Neural cell (in vitro differentiated cells): ENCODE results near the gene ZDHHC16. TPM values are rescaled to one million over a fixed set of nuclear protein-coding genes. Genes with fewer than 3 reads are reported as not detected.

Source experiments
- H2AFZ ChIP-seq: fragments of 200-600, 300-800 bp; sonication (generic), shearing (Covaris generic); 2 replicates; pipeline ENCODE4 v1.6.0; 2014; ENCODE audit warnings: low read depth, mild to moderate bottlenecking, antibody characterized with exemption, low read length, moderate library complexity
- H3F3A ChIP-seq: fragments of 200-600 bp; shearing (Covaris generic); 2 replicates; pipeline ENCODE4 v1.6.1; 2016; ENCODE audit warnings: mild to moderate bottlenecking, moderate library complexity, mixed read lengths, antibody characterized with exemption, low read length; ENCODE audit not compliant: insufficient read depth, poor library complexity, severe bottlenecking
- H3K27ac ChIP-seq: fragments of 200-600, 300-800 bp; sonication (generic), shearing (Covaris generic); 2 replicates; pipeline ENCODE4 v1.5.1; 2014; ENCODE audit warnings: mild to moderate bottlenecking, low read length, moderate library complexity
- H3K27me3 ChIP-seq: fragments of 300-800, 200-600 bp; sonication (generic), shearing (Covaris generic); 2 replicates; pipeline ENCODE4 v1.6.0; 2014; ENCODE audit warnings: mild to moderate bottlenecking, low read depth, low read length, moderate library complexity; ENCODE audit not compliant: insufficient read depth
- H3K36me3 ChIP-seq: fragments of 300-800, 200-600 bp; sonication (generic), shearing (Covaris generic); 2 replicates; pipeline ENCODE4 v1.5.1; 2014; ENCODE audit warnings: mild to moderate bottlenecking, antibody characterized with exemption, low read length, moderate library complexity; ENCODE audit not compliant: insufficient read depth
- H3K4me2 ChIP-seq: fragments of 300-800, 200-600 bp; sonication (generic), shearing (Covaris generic); 2 replicates; pipeline ENCODE4 v1.6.0; 2014; ENCODE audit warnings: mild to moderate bottlenecking, low read length
- H3K4me3 ChIP-seq: fragments of 300-800, 200-600 bp; sonication (generic), shearing (Covaris generic); 2 replicates; pipeline ENCODE4 v1.5.1; 2014; ENCODE audit warnings: mild to moderate bottlenecking, low read length, moderate library complexity
- H3K79me2 ChIP-seq: fragments of 200-600 bp; shearing (Covaris generic); replicated peaks from 2 replicates; pipeline ENCODE4 v1.6.0; 2014; ENCODE audit warnings: mild to moderate bottlenecking, low read length, moderate library complexity; ENCODE audit not compliant: insufficient read depth
- H3K9ac ChIP-seq: fragments of 300-800, 200-600 bp; sonication (generic), shearing (Covaris generic); 2 replicates; pipeline ENCODE4 v1.6.1; 2016; ENCODE audit warnings: mild to moderate bottlenecking, low read length, mixed read lengths
- H3K9me2 ChIP-seq: fragments of 200-600 bp; shearing (Covaris generic); 2 replicates; pipeline ENCODE4 v1.6.1; 2016; ENCODE audit warnings: mild to moderate bottlenecking, low read length, mixed read lengths; ENCODE audit not compliant: insufficient read depth
- H3K9me3 ChIP-seq: fragments of 200-600, 300-800 bp; sonication (generic), shearing (Covaris generic); 2 replicates; pipeline ENCODE4 v1.6.1; 2016; ENCODE audit warnings: mild to moderate bottlenecking, mixed run types, low read length, moderate library complexity, mixed read lengths
- H4K20me1 ChIP-seq: fragments of 200-600 bp; shearing (Covaris generic); 2 replicates; pipeline ENCODE4 v1.6.1; 2016; ENCODE audit warnings: mild to moderate bottlenecking, mixed run types; ENCODE audit not compliant: insufficient read depth
- CTCF ChIP-seq: fragments of 450-650 bp; IDR thresholded peaks from 2 replicates; pipeline ENCODE4 v1.5.1; 2014; ENCODE audit warnings: antibody characterized with exemption, mild to moderate bottlenecking, moderate library complexity; ENCODE audit not compliant: poor library complexity, severe bottlenecking
- EP300 ChIP-seq: fragments of 450-650 bp; conservative IDR thresholded peaks from 2 replicates; pipeline ENCODE4 v1.6.1; 2014; ENCODE audit warnings: antibody characterized with exemption, mild to moderate bottlenecking, moderate library complexity; ENCODE audit not compliant: poor library complexity, severe bottlenecking
- EZH2 ChIP-seq: fragments of 200-600, 300-800 bp; shearing (Covaris generic), sonication (generic); IDR thresholded peaks from 2 replicates; pipeline ENCODE4 v1.6.1; 2014; ENCODE audit warnings: antibody characterized with exemption, low read length, borderline replicate concordance, mild to moderate bottlenecking; ENCODE audit not compliant: insufficient read depth, poor library complexity, severe bottlenecking
- MXI1 ChIP-seq: fragments of 450-650 bp; conservative IDR thresholded peaks from 2 replicates; pipeline ENCODE4 v1.6.1; 2014; ENCODE audit warnings: antibody characterized with exemption, mild to moderate bottlenecking; ENCODE audit not compliant: poor library complexity, severe bottlenecking
- POLR2AphosphoS5 ChIP-seq: IDR thresholded peaks from 2 replicates; pipeline ENCODE4 v1.6.1; 2012
- RAD21 ChIP-seq: fragments of 450-650 bp; conservative IDR thresholded peaks from 2 replicates; pipeline ENCODE4 v1.6.1; 2014; ENCODE audit warnings: antibody characterized with exemption, mild to moderate bottlenecking, moderate library complexity
- REST ChIP-seq: IDR thresholded peaks from 2 replicates; pipeline ENCODE4 v1.6.1; 2012; ENCODE audit warnings: borderline replicate concordance
- SMC3 ChIP-seq: fragments of 450-650 bp; conservative IDR thresholded peaks from 2 replicates; pipeline ENCODE4 v1.6.1; 2014; ENCODE audit warnings: antibody characterized with exemption, mild to moderate bottlenecking, moderate library complexity; ENCODE audit not compliant: poor library complexity
- TAF1 ChIP-seq: IDR thresholded peaks from 2 replicates; pipeline ENCODE4 v1.6.1; 2012; ENCODE audit warnings: low read depth
- polyA plus RNA-seq: library from polyadenylated mRNA; depleted of rRNA; stranded (reverse); fragments of >200 nt; gene quantifications from 2 replicates; pipeline ENCODE4 v1.2.3, GENCODE V29; 2014

The ZDHHC16 gene
- polyA plus RNA-seq, 1 donor from 2014 or later: 34.3 TPM

- TF ChIP-seq SMC3 (no peak), RAD21 (no peak), TAF1 (no peak), MXI1 (no peak), EP300 (no peak), CTCF (no peak), POLR2AphosphoS5 (no peak), REST (no peak), EZH2 (no peak)
- no peaks in the 10 kb centered on the region for H4K20me1 ChIP-seq
These were observed 10.8 kb upstream of the ZDHHC16 start for GRCh38 chr10:97435211-97435610.

GRCh38 chr10:97442277-97442676 is 3.7 kb upstream of the ZDHHC16 start:
- Histone ChIP-seq H3K4me2 (no peak overlapping the region), H3K27me3 (no peaks in the 10 kb centered on the region), H3K79me2 (peaks cover 24% of the 10 kb centered on the region)

More at GRCh38 chr10:97435211-97435610, 10.8 kb upstream of the ZDHHC16 start:
- Histone ChIP-seq H3F3A (no peaks in the 10 kb centered on the region), H3K4me3 (no peak overlapping the region), H3K9me2 (no peaks in the 10 kb centered on the region), H3K36me3 (no peaks in the 10 kb centered on the region), H3K27me3 (no peaks in the 10 kb centered on the region), H2AFZ (no peak overlapping the region), H3K79me2 (no peaks in the 10 kb centered on the region), H3K9me3 (no peaks in the 10 kb centered on the region), H3K27ac (no peak overlapping the region), H3K9ac (no peak overlapping the region), H3K4me2 (no peak overlapping the region)

More at GRCh38 chr10:97442277-97442676, 3.7 kb upstream of the ZDHHC16 start:
- Histone ChIP-seq H3K9me2 (no peaks in the 10 kb centered on the region), H3K36me3 (no peaks in the 10 kb centered on the region), H2AFZ (no peak overlapping the region), H3F3A (no peaks in the 10 kb centered on the region), H3K27ac (no peak overlapping the region), H3K4me3 (no peak overlapping the region), H3K9ac (no peak overlapping the region), H3K9me3 (no peaks in the 10 kb centered on the region), H4K20me1 (no peaks in the 10 kb centered on the region)
- TF ChIP-seq SMC3 (no peak), TAF1 (no peak), EP300 (no peak), POLR2AphosphoS5 (no peak), MXI1 (no peak), RAD21 (no peak), EZH2 (no peak), REST (no peak), CTCF (no peak)
